Mammary epithelial cell (primary cell): ENCODE measurements around the gene TRAPPC5.

Experiments
- CTCF ChIP-seq, 2 donors: IDR thresholded peaks in 1 of 2; conservative IDR thresholded peaks in 1 of 2; 2 replicates each; pipeline ENCODE4 v1.5.1; 2011 to 2012; ENCODE audit warnings: inconsistent platforms in 2 of 2, low read length in 2 of 2, mild to moderate bottlenecking in 2 of 2, control low read depth in 1 of 2, low read depth in 1 of 2; ENCODE audit not compliant: insufficient read depth in 1 of 2; ENCODE audit errors: extremely low read depth in 1 of 2
- EZH2 ChIP-seq: IDR thresholded peaks from 2 replicates; pipeline ENCODE4 v1.6.1; 2012; ENCODE audit warnings: low read length, inconsistent platforms, borderline replicate concordance

GRCh38 chr19:7681340-7682174 is 924 bp downstream of the TRAPPC5 start:
- no peak for TF ChIP-seq EZH2
- peak; percentile 56 to 79 for TF ChIP-seq CTCF (conservative IDR thresholded peaks at IDR 0.05 in 1 of 2, IDR thresholded peaks at IDR 0.05 in 1 of 2; ENCODE audit: extremely low read depth in 1 of 2, insufficient read depth in 1 of 2, low read depth in 1 of 2, low read length in 2 of 2)
